H54 (cell line): ENCODE results near the gene ONECUT1.

ENCODE experiments used
- DNase-seq: peaks from one replicate; pipeline ENCODE4 v3.0.0; 2011; ENCODE audit warnings: low spot score, mixed read lengths; ENCODE audit not compliant: insufficient read length
- FAIRE-seq: peaks from 3 replicates; lab custom pipeline; 2011; peaks lifted over from hg19 to GRCh38; lab: Jason Lieb, UNC
- POLR2A ChIP-seq: IDR thresholded peaks from 2 replicates; pipeline ENCODE4 v1.6.1; 2011; ENCODE audit warnings: low read depth, mild to moderate bottlenecking, low read length

The ONECUT1 gene

DNA sequence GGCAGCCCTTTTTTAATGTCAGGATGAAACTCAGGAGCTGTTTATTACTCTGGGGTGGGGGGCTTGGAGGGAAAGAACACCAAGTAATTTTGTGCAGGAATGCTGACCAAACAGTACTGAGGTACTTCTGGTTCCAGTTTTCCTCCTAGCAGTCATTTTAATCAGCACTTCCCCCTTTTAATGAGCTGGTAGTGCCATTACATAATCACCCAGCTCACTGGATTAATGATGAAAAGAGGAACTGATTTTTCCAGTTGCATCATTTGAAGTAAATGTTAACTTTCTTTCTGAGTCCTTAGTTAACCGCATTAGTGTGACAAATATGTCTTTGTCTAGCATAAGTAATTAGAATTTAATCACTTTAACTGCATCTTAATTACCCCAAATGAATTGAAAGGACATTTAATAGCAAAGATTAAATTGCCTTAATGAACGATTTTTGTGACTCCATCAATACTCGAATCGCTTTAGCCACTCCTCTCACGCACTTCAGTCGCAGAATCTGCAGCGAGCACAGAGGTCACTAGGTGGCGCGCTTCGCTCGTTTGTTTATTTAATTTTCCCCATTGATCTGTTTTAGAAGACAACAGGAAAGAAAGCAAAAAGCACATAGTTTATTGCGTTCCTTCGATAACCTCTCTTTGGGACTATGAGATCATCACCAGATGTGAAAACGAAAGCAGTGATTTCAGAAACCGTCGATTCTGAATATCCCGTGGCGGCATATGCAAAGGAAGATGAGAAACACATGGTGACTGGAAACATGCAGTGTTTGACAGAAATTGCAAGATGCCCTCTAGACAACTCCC, 9.8 kb downstream of the ONECUT1 start:
- FAIRE-seq: peak; percentile 41

DNA sequence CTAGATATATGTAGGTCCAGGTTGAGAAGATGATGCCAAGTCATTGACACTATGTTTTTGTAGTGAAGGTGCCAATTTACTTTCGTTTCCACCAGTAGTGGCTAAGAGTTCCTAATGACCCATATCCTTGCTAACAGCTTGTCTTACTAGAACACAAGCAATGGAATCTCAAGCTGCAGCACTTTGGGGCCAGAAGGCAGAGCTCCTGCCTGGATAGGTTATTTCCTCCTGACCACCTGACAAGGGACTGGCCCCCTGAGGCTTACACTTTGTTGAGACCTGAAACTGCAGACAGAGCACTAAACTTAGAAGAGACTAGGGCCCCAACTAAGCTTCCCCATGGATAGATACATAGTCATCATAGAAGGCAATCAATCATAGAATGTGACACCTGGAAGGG, 11.7 kb downstream of the ONECUT1 start:
- no peak for TF ChIP-seq POLR2A
- FAIRE-seq (no peak), DNase-seq (no peak)

More for the DNA sequence above, 9.8 kb downstream of the ONECUT1 start:
- TF ChIP-seq POLR2A: no peak
- DNase-seq: peak; percentile 43

DNA sequence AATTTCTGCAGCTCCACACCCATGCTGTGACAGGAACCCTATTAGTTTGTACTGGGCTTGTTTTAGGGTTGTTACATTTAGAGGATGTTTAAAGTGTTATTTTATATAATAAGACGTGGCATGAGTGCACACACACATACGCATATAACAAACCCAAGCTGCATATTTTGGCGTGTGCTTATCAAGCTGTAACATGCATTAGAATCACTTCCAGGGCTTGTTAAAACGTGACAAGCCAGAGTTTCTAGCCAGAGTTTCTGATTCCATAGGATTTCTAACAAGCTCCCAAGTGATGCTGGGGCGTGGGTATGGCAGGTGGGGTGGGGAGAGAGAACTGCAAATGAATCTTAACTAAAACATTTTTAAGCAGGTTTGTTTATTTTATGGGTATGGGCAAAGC, 17.4 kb downstream of the ONECUT1 start:
- no peak for TF ChIP-seq POLR2A
- FAIRE-seq (no peak), DNase-seq (no peak)

DNA sequence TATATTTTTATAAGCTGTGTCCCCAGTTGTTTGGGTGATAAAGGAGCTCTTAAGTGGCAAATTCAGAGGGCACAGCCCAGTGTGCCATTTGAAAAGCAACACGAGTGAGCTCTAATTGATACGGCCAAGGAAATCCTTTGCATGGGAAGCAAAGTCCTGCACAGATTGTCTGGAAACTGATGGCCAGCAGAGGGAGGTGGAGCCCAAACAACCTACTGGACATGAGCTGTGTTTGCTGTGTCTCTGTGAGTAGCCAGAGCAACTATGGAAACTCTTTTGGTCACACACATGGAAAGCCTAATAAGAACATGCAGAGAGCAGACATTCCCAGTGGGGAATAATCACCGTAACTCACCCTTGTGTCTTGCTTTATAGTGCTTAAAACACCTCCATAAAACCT, 24.4 kb downstream of the ONECUT1 start:
- TF ChIP-seq POLR2A: no peak
- FAIRE-seq (no peak), DNase-seq (no peak)

DNA sequence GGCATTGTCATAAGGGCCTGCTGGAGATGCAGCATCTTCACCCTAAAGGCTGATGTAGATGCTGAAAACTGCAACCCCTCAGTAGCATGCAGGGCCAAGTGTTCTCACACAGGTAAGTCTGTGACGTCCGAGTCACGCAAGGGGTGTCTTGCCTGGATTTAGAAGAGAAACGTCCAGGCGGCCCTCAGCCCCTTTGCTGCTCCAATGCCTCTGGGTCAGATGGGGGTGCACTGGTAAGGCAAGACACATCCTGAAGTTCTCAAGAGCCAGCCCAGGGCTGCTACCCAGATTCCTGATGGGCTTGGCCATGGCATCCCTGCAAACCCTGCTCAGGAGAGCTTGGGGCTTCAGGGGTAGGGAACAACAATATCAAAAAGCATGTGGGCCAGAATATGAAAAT, 25.4 kb downstream of the ONECUT1 start:
- TF ChIP-seq POLR2A: no peak
- DNase-seq: no peak
- FAIRE-seq: no peak

DNA sequence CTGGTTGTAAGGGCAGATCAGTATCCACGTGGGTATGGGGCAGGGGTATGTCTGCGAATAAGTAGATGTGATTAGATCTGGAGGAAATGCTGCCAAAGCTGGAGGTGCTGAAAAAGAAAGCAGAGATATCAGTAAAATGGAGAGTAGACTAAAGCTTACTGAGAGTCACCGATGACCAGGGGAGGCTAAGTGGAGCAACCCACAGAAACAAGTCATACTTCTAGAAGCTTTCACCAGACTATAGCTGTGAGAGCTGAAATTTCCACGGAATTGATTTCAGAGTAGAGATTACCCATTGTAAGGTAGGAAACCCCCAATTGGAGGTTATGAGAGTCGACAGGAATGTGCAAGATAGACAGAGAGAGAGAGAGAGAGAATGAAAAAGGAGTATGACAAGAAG, 27.5 kb downstream of the ONECUT1 start:
- no peak for TF ChIP-seq POLR2A

DNA sequence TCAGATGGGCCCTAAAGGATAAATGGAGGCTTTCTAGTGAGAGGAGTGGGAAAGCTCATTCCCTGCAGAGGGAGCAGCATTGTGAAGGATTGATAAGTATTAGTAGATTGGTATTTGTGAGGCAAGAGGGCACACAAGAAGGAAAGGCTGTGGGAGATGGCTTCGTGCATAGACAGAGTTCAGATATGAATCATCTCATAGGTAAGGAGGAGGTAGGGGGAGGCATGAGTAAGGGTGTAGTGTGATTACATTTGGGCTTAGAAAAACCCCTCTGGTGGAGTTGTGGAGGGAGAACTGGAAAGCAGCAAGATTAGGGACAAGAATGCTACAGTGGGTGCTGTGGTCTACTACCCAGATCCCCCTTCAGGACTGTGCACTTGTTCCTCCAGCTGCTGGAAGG, 29.6 kb downstream of the ONECUT1 start:
- DNase-seq (no peak), FAIRE-seq (no peak)
- no peak for TF ChIP-seq POLR2A

More for the DNA sequence above, 27.5 kb downstream of the ONECUT1 start:
- DNase-seq: no peak
- no peak for FAIRE-seq

DNA sequence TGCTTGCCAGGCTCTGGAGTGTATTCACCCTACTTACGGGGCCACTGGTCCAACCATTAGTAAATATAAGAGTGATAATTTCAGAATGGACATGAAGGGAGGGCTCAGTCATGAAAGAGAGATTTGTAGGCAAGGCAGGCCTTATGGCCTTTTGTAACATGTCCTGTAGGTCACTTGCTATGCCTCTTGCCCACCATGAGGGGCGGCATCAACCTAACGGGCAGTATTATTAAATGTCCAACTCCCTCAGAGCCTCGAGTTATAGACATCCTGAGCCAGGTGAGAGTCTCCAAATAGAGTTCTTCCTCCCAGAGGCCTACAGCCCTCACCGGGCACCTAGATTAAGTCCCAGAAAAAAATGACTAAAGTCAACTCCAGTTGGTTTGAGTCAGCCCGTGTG, 30.2 kb downstream of the ONECUT1 start:
- FAIRE-seq (no peak), DNase-seq (no peak)
- TF ChIP-seq POLR2A: no peak

DNA sequence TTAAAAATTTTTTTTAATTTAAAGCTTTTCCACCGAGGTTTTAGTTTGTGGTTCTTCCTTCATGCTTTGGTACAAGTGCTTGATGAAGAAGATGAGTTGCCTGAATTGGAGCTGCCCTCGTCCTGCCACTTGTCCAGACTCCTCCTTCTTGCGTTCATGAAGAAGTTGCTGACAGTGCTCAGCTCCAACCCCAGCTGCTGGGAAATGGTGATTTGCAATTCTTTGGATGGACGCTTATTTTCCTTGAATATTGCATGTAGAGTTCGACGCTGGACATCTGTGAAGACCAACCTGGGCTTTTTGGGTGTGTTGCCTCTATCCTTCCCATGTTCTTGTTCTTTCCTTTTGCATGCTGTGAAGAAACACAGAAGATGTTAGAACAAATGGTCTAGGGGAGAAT, 32.6 kb downstream of the ONECUT1 start:
- TF ChIP-seq POLR2A: no peak
- FAIRE-seq (no peak), DNase-seq (no peak)

DNA sequence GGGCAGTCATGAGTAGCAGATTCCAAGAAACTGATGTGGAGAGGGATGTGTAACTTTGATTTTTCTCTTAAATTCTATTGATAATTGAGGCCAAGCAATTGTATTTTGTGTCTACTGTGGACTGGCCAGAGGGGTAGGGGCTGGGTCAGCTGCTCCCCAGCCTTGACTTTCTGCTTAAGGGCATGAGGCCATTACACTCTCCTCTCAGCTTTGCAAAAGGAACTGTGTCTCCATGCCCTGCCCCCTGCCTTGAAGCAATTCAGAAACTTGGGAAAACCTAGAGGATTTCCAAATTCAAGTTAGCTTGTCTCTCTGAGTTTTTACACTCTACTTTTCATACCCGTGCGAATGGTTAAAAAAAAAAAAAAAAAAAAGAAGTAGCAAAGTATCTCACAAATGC, 38.6 kb downstream of the ONECUT1 start:
- DNase-seq (no peak), FAIRE-seq (no peak)
- TF ChIP-seq POLR2A: no peak

DNA sequence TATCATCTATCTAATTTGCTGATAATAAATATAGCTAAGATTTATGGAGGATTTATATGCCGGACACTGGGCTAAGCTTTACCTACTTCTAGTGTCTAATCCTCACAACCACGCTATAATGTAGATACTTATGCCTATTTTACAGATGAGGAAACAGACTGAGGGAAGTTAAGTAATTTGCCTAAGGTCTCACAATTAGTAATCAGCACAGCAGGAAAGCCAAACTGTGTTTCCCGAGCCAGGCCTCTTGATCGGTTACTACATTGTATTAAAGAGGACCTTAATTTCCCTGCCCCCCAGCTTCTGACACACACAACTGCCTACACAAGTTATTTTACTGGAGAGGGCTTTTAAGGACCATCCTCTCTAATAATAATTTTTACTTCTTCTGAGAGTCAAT, 40.9 kb downstream of the ONECUT1 start:
- no peak for TF ChIP-seq POLR2A
- FAIRE-seq (no peak), DNase-seq (no peak)

DNA sequence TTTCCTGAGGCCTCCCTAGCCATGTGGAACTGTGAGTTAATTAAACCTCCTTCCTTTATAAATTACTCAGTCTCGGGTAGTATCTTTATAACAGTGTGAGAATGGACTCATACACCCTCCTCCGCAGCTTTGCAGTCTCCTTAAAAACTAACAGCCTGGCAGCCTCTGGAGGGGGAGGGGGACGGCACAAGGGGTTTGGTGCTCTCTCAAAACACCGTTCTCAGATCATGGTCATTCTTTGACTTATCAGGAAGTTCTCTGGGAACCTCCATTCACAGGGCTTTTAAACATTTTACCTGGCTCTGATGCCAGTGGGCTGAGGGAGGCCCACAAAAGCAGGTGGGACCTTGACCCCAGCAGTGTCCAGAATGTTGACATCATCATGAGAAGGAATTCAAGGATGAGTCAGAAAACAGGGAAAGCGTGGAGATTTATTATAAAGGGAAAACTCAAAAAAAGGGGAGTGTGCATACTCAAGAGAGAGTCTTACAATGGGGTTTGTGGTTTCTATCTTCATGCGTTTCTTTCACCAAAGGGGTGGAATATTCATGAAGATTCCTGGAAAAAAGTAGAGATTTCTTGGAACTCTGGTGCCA, 43.9 kb downstream of the ONECUT1 start:
- TF ChIP-seq POLR2A: no peak
- no peak for FAIRE-seq
- no peak for DNase-seq

DNA sequence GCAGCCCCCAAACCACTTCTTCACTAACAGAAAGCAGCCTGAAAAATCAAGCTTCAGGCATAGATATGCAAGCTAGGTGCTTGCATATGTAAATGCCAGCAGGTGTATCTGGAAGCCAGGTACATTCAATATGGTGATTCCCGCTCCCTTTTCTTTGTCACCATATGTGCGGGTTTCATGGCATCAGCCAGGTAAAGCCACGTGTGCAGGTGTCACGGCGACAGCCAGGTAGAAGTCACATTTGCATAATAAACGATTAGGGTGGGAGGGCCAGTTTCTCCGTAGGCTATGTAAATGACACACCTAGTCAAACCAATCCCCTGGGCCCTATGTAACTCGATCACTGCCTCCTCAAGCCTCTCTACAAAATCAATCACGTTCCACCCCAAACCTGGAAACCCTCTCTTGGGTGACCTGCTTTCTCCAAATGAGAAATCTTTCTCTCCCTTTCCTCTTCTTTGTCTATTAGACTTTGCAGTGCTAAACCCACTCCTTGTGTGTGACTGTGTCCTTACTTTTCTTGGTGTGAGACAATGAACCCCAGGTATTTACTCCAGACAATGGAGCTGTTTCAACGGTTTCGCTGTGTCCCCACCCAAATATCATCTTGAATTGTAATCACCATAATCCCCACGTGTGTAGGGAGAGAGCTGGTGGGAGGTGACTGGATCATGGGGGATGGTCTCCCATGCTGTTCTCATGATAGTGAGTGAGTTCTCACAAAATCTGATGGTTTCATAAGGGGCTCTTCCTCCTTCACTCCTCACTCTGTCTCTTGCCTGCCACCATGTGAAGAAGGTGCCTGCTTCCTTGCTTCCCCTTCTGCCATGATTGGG, 44.6 kb downstream of the ONECUT1 start:
- FAIRE-seq: no peak
- no peak for DNase-seq

DNA sequence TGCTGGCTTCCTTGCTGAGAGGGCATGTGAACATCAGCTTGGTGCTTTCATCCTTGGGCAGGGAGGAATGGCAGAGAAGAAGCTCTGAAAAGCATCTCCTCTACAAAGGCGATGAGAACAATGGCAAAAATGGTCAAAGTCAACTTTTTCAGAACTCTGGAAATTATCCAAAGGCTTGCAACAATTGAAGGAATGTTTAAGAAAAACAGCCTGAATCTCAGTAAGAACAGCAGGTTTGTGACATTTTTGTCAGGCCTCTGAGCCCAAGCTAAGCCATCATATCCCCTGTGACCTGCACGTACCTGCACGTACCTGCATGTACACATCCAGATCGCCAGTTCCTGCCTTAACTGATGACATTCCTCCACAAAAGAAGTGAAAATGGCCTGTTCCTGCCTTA, 51.8 kb downstream of the ONECUT1 start:
- TF ChIP-seq POLR2A: no peak
- FAIRE-seq (no peak), DNase-seq (no peak)

More for the DNA sequence above, 44.6 kb downstream of the ONECUT1 start:
- TF ChIP-seq POLR2A: no peak
